Cerebellar nuclear complex (tissue), 1 donor: ENCODE results near the gene TECTA.

Experiments
- DNase-seq, 2 experiments: peaks; one replicate each; lab custom pipeline; 2025; lab: John Stamatoyannopoulos, UW

The TECTA gene

GRCh38 chr11:121127809-121128208, 26.8 kb downstream of the TECTA start:
- DNase-seq, result no peak

- DNase-seq, result no peak
Measured at GRCh38 chr11:121129362-121130340, 28.6 kb downstream of the TECTA start.

- no peak for DNase-seq
Measured at GRCh38 chr11:121131656-121132055, 30.6 kb downstream of the TECTA start.

GRCh38 chr11:121132211-121132976, 31.4 kb downstream of the TECTA start:
- DNase-seq, result no peak

GRCh38 chr11:121134741-121135312, 33.8 kb downstream of the TECTA start:
- no peak for DNase-seq

- no peak for DNase-seq
Measured at GRCh38 chr11:121137005-121137404, 36.0 kb downstream of the TECTA start.

- no peak for DNase-seq
Measured at GRCh38 chr11:121138259-121138658, 37.2 kb downstream of the TECTA start.

- no peak for DNase-seq
Measured at GRCh38 chr11:121140369-121140768, 39.3 kb downstream of the TECTA start.

GRCh38 chr11:121141066-121141465, 40.0 kb downstream of the TECTA start:
- DNase-seq, result no peak

GRCh38 chr11:121143921-121144320, 42.9 kb downstream of the TECTA start:
- DNase-seq, result no peak

- no peak for DNase-seq
Measured at GRCh38 chr11:121144723-121145122, 43.7 kb downstream of the TECTA start.

- no peak for DNase-seq
Measured at GRCh38 chr11:121145826-121146225, 44.8 kb downstream of the TECTA start.

GRCh38 chr11:121149116-121149515, 48.1 kb downstream of the TECTA start:
- no peak for DNase-seq

GRCh38 chr11:121151207-121151688, 50.2 kb downstream of the TECTA start:
- DNase-seq, result no peak

GRCh38 chr11:121152764-121153163, 51.7 kb downstream of the TECTA start:
- DNase-seq, result no peak

- no peak for DNase-seq
Measured at GRCh38 chr11:121153472-121153871, 52.4 kb downstream of the TECTA start.

- no peak for DNase-seq
Measured at GRCh38 chr11:121154486-121155314, 53.7 kb downstream of the TECTA start.

GRCh38 chr11:121157756-121158155, 56.7 kb downstream of the TECTA start:
- DNase-seq, result no peak

GRCh38 chr11:121159741-121160140, 58.7 kb downstream of the TECTA start:
- no peak for DNase-seq

GRCh38 chr11:121161349-121161917, 60.4 kb downstream of the TECTA start:
- no peak for DNase-seq

GRCh38 chr11:121163658-121164308, 62.7 kb downstream of the TECTA start:
- no peak for DNase-seq
